CD4-positive, alpha-beta T cell treated with Interleukin-17A for 4 hours (primary cell): Measurements from ENCODE around the gene SLC25A45.

Experiments used
- DNase-seq: peaks from one replicate; pipeline ENCODE4 v3.0.0-alpha.2; 2020; ENCODE audit warnings: mixed read lengths

SLC25A45 gene

GRCh38 chr11:65384301-65384889 is 1.9 kb upstream of the SLC25A45 start:
- peak; percentile 50 for DNase-seq

GRCh38 chr11:65383778-65384177 is 1.3 kb upstream of the SLC25A45 start:
- DNase-seq = no peak

GRCh38 chr11:65382804-65383368 is 440 bp upstream of the SLC25A45 start:
- no peak for DNase-seq

GRCh38 chr11:65381716-65382032 is 772 bp downstream of the SLC25A45 start:
- DNase-seq = no peak

GRCh38 chr11:65380460-65381119 is 1.9 kb downstream of the SLC25A45 start:
- no peak for DNase-seq

- no peak for DNase-seq
Observed at GRCh38 chr11:65379698-65380459, 2.6 kb downstream of the SLC25A45 start.

GRCh38 chr11:65378928-65379638 is 3.4 kb downstream of the SLC25A45 start:
- DNase-seq = no peak

- peak; percentile 32 for DNase-seq
Observed at GRCh38 chr11:65378208-65378927, 4.1 kb downstream of the SLC25A45 start.

- DNase-seq = no peak
Observed at GRCh38 chr11:65377777-65378176, 4.7 kb downstream of the SLC25A45 start.

GRCh38 chr11:65377036-65377435 is 5.4 kb downstream of the SLC25A45 start:
- DNase-seq = no peak

- DNase-seq = no peak
Observed at GRCh38 chr11:65376138-65376713, 6.2 kb downstream of the SLC25A45 start.

- DNase-seq = no peak
Observed at GRCh38 chr11:65375012-65375411, 7.4 kb downstream of the SLC25A45 start.

GRCh38 chr11:65373839-65374580 is 8.4 kb downstream of the SLC25A45 start:
- no peak for DNase-seq

- no peak for DNase-seq
Observed at GRCh38 chr11:65370659-65371049, 11.8 kb downstream of the SLC25A45 start.

- peak; percentile 55 for DNase-seq
Observed at GRCh38 chr11:65366340-65366773, 16.1 kb downstream of the SLC25A45 start.

GRCh38 chr11:65363770-65364169 is 18.7 kb downstream of the SLC25A45 start:
- DNase-seq = no peak

GRCh38 chr11:65362966-65363365 is 19.5 kb downstream of the SLC25A45 start:
- no peak for DNase-seq

GRCh38 chr11:65362320-65362931 is 20.0 kb downstream of the SLC25A45 start:
- DNase-seq = no peak

GRCh38 chr11:65357856-65358356 is 24.5 kb downstream of the SLC25A45 start:
- no peak for DNase-seq

- DNase-seq = no peak
Observed at GRCh38 chr11:65356394-65356972, 26.0 kb downstream of the SLC25A45 start.
